H1 (cell line): ENCODE data around the gene CAMSAP3. TPM values are rescaled to one million over a fixed set of nuclear protein-coding genes. Genes with fewer than 3 reads are reported as not detected.
"Not testable (repeated sequence)": the region's sequence is repeated elsewhere in the genome, so short reads cannot be mapped to it uniquely, and the experiment has no call there.

Experiments used
- CTCF ChIA-PET: fragments of 300-600 bp; sonication (Branson Sonifier 250); formaldehyde crosslinking; loops from one replicate; lab custom pipeline; 2021; ENCODE audit not compliant: partially characterized antibody; lab: Charles Lee
- POLR2A ChIA-PET: fragments of 300-600 bp; sonication (Branson Sonifier 250); formaldehyde crosslinking; loops from one replicate; lab custom pipeline; 2021; ENCODE audit warnings: inconsistent platforms; ENCODE audit not compliant: partially characterized antibody; lab: Charles Lee
- DNase-seq, 2 experiments: peaks; one replicate each; pipeline versions ENCODE4 v3.0.0 to v3.0.0-alpha.2; 2010 to 2022; ENCODE audit warnings: low spot score in 2 of 2, low read depth in 1 of 2, mixed read lengths in 1 of 2
- FAIRE-seq: peaks from 2 replicates; lab custom pipeline; 2011; peaks lifted over from hg19 to GRCh38; lab: Jason Lieb, UNC
- H2AFZ ChIP-seq: 2 replicates; pipeline ENCODE4 v1.8.1; 2012; ENCODE audit warnings: low read length, inconsistent platforms
- H2AK5ac ChIP-seq: 2 replicates; pipeline ENCODE4 v1.6.1; 2013; ENCODE audit warnings: low read depth, low read length
- H2BK120ac ChIP-seq: replicated peaks from 2 replicates; pipeline ENCODE3; 2013; ENCODE audit warnings: low read depth, low read length, inconsistent platforms
- H2BK12ac ChIP-seq: 2 replicates; pipeline ENCODE4 v1.6.1; 2013; ENCODE audit warnings: low read depth, low read length
- H2BK15ac ChIP-seq: 2 replicates; pipeline ENCODE4 v1.6.1; 2013; ENCODE audit warnings: low read length
- H2BK20ac ChIP-seq: 2 replicates; pipeline ENCODE4 v1.6.1; 2013; ENCODE audit warnings: low read length
- H2BK5ac ChIP-seq: 2 replicates; pipeline ENCODE4 v1.6.1; 2013; ENCODE audit warnings: low read depth, low read length
- H3K14ac ChIP-seq: 2 replicates; pipeline ENCODE4 v1.6.1; 2013; ENCODE audit warnings: inconsistent platforms; ENCODE audit not compliant: insufficient read length
- H3K18ac ChIP-seq: 2 replicates; pipeline ENCODE4 v1.6.1; 2013; ENCODE audit warnings: low read length; ENCODE audit errors: extremely low read depth
- H3K23ac ChIP-seq: 2 replicates; pipeline ENCODE4 v1.6.1; 2013; ENCODE audit warnings: inconsistent platforms; ENCODE audit not compliant: insufficient read length
- H3K23me2 ChIP-seq: 2 replicates; pipeline ENCODE4 v1.6.1; 2013; ENCODE audit warnings: low read depth, low read length
- H3K27ac ChIP-seq: 2 replicates; pipeline ENCODE4 v1.6.1; 2011; ENCODE audit warnings: low read depth, low read length, inconsistent platforms
- H3K27me3 ChIP-seq, 4 experiments: replicated peaks in 1 of 4; 1 replicate in 1 of 4; 2 replicates in 3 of 4; pipeline versions ENCODE4 v1.6.1 to v1.8.1; 2011 to 2013; ENCODE audit warnings: low read length in 3 of 4, mild to moderate bottlenecking in 3 of 4, inconsistent platforms in 2 of 4, mixed read lengths in 2 of 4, moderate library complexity in 1 of 4; ENCODE audit not compliant: control insufficient read depth in 3 of 4, insufficient read depth in 3 of 4; ENCODE audit errors: extremely low read depth in 1 of 4
- H3K36me3 ChIP-seq, 4 experiments: 2 replicates each; pipeline versions ENCODE4 v1.6.1 to v1.8.1; 2011 to 2013; ENCODE audit warnings: mild to moderate bottlenecking in 4 of 4, low read length in 3 of 4, moderate library complexity in 2 of 4, control low read depth in 1 of 4, inconsistent platforms in 1 of 4; ENCODE audit not compliant: insufficient read depth in 4 of 4, control insufficient read depth in 2 of 4
- H3K4ac ChIP-seq: replicated peaks from 2 replicates; pipeline ENCODE3; 2013; ENCODE audit warnings: low read length, low read depth, mixed read lengths, inconsistent platforms; ENCODE audit not compliant: insufficient read length
- H3K4me1 ChIP-seq, 4 experiments: replicated peaks in 1 of 4; 1 replicate in 1 of 4; 2 replicates in 3 of 4; pipeline versions ENCODE4 v1.6.1 to v1.8.1; 2011 to 2013; ENCODE audit warnings: low read length in 3 of 4, inconsistent platforms in 2 of 4, mixed read lengths in 1 of 4; ENCODE audit not compliant: insufficient read depth in 4 of 4, control insufficient read depth in 3 of 4
- H3K4me2 ChIP-seq, 2 experiments: 2 replicates each; pipeline versions ENCODE4 v1.6.1 to v1.8.1; 2011 to 2013; ENCODE audit warnings: low read depth in 2 of 2, low read length in 2 of 2, control low read depth in 1 of 2, inconsistent platforms in 1 of 2, mild to moderate bottlenecking in 1 of 2; ENCODE audit not compliant: insufficient read depth in 1 of 2
- H3K4me3 ChIP-seq, 4 experiments: fragments of 200-600, 300-600 bp in 1 of 4; sonication (generic), shearing (Covaris generic), sonication (Bioruptor Twin) in 1 of 4; 2 replicates each; pipeline versions ENCODE4 v1.5.1 to v1.8.1; 2011 to 2016; ENCODE audit warnings: low read length in 4 of 4, low read depth in 3 of 4, control low read depth in 2 of 4, inconsistent platforms in 2 of 4, mild to moderate bottlenecking in 2 of 4, mixed read lengths in 1 of 4, moderate library complexity in 1 of 4; ENCODE audit not compliant: insufficient read depth in 2 of 4; ENCODE audit errors: extremely low read depth in 1 of 4
- H3K56ac ChIP-seq: replicated peaks from 2 replicates; pipeline ENCODE3; 2013; ENCODE audit warnings: low read depth, mild to moderate bottlenecking, mixed read lengths, low read length, inconsistent platforms; ENCODE audit not compliant: insufficient read length
- H3K79me1 ChIP-seq: 2 replicates; pipeline ENCODE4 v1.6.1; 2013; ENCODE audit warnings: low read depth, low read length, control low read depth
- H3K79me2 ChIP-seq, 2 experiments: 2 replicates each; pipeline versions ENCODE4 v1.6.1 to v1.8.1; 2012 to 2013; ENCODE audit warnings: low read length in 2 of 2, mild to moderate bottlenecking in 2 of 2, inconsistent platforms in 1 of 2; ENCODE audit not compliant: insufficient read depth in 2 of 2, control insufficient read depth in 1 of 2
- H3K9ac ChIP-seq, 4 experiments: replicated peaks in 1 of 4; 1 replicate in 1 of 4; 2 replicates in 3 of 4; pipeline versions ENCODE4 v1.6.1 to v1.8.1; 2011 to 2013; ENCODE audit warnings: low read depth in 3 of 4, low read length in 3 of 4, control low read depth in 2 of 4, mild to moderate bottlenecking in 2 of 4, moderate library complexity in 2 of 4, inconsistent platforms in 1 of 4; ENCODE audit errors: extremely low read depth in 1 of 4
- H3K9me3 ChIP-seq, 2 experiments: 2 replicates each; pipeline versions ENCODE4 v1.6.1 to v1.8.1; 2012 to 2013; ENCODE audit warnings: mild to moderate bottlenecking in 2 of 2, moderate library complexity in 2 of 2, control low read depth in 1 of 2, inconsistent platforms in 1 of 2, low read depth in 1 of 2, low read length in 1 of 2, mixed read lengths in 1 of 2; ENCODE audit not compliant: insufficient read depth in 2 of 2
- H4K20me1 ChIP-seq, 2 experiments: replicated peaks in 1 of 2; 2 replicates each; pipeline versions ENCODE3 to v1.8.1; 2011 to 2013; ENCODE audit warnings: inconsistent platforms in 2 of 2, low read length in 2 of 2, mild to moderate bottlenecking in 1 of 2; ENCODE audit not compliant: insufficient read depth in 2 of 2, control insufficient read depth in 1 of 2
- H4K5ac ChIP-seq: 2 replicates; pipeline ENCODE4 v1.6.1; 2013; ENCODE audit warnings: low read length, low read depth, mixed read lengths, inconsistent platforms; ENCODE audit not compliant: insufficient read length
- H4K8ac ChIP-seq: 2 replicates; pipeline ENCODE4 v1.8.0; 2013; ENCODE audit warnings: mild to moderate bottlenecking, moderate library complexity, low read length, inconsistent platforms; ENCODE audit not compliant: insufficient read depth; ENCODE audit errors: extremely low read depth
- H4K91ac ChIP-seq: replicated peaks from 2 replicates; pipeline ENCODE3; 2013; ENCODE audit warnings: low read length, mixed read lengths, inconsistent platforms; ENCODE audit not compliant: insufficient read length
- BRCA1 ChIP-seq: IDR thresholded peaks from 2 replicates; pipeline ENCODE4 v1.6.1; 2012; ENCODE audit warnings: low read depth, low read length, improper control_type of control experiment
- SP4 ChIP-seq: IDR thresholded peaks from 2 replicates; pipeline ENCODE4 v1.6.1; 2012; ENCODE audit warnings: low read length, inconsistent platforms
- TCF12 ChIP-seq: IDR thresholded peaks from 2 replicates; pipeline ENCODE4 v1.6.1; 2011; ENCODE audit warnings: low read depth, mild to moderate bottlenecking, low read length
- WGBS, 2 experiments: shearing (Covaris generic) in 1 of 2; methylation state at CpG; one replicate each; pipeline versions ENCODE4 v1.1.6 to v1.1.7; 2013 to 2015; ENCODE audit warnings: low lambda C conversion rate in 2 of 2, mixed read lengths in 2 of 2, inconsistent platforms in 1 of 2, low coverage in 1 of 2, missing lambda C conversion rate in 1 of 2; ENCODE audit not compliant: insufficient replicate concordance in 2 of 2, insufficient coverage in 1 of 2, insufficient read length in 1 of 2; ENCODE audit errors: extremely low coverage in 1 of 2, missing lambda C conversion rate in 1 of 2; 5-methylcytosine and 5-hydroxymethylcytosine counted together
- polyA plus RNA-seq, 7 experiments: library from polyadenylated mRNA; depleted of rRNA in 3 of 7; stranded (reverse) in 5 of 7; unstranded in 2 of 7; fragments of >200 nt in 5 of 7; fragments of 200-250 nt in 2 of 7; gene quantifications; 1 replicate in 5 of 7; 2 replicates in 1 of 7; 4 replicates in 1 of 7; pipeline versions ENCODE4 v1.2.1 to v1.2.3, GENCODE V29; 2011 to 2013; ENCODE audit warnings: missing spikeins in 2 of 7, mixed read lengths in 2 of 7
- total RNA-seq: library from RNA; stranded (reverse); fragmentation: NEBNext Ultra II Directional; extraction: Animal tissue kit (Norgen Biotek cat#: 25700); gene quantifications from 2 replicates; pipeline ENCODE4 v1.2.1, GENCODE V29; 2021

The CAMSAP3 gene
- total and polyA plus RNA-seq, 2 of the 8 experiments (the other 6 are each of a cell fraction or from before 2014, with no cell fraction given): 11.4 to 30.4 TPM

GRCh38 chr19:7643031-7643415 lies 47.4 kb downstream of the CAMSAP3 start (continued):
- TF ChIP-seq BRCA1: no peak
- TF ChIP-seq TCF12: no peak
- TF ChIP-seq SP4: no peak

GRCh38 chr19:7643629-7644549 lies 48.2 kb downstream of the CAMSAP3 start:
- H3K4ac ChIP-seq, H3K18ac ChIP-seq, H4K91ac ChIP-seq, H3K4me3 ChIP-seq, H3K4me2 ChIP-seq, H2BK12ac ChIP-seq, H3K36me3 ChIP-seq, H3K9me3 ChIP-seq, H2BK15ac ChIP-seq, H3K27ac ChIP-seq, H3K9ac ChIP-seq, H2AFZ ChIP-seq, H3K56ac ChIP-seq, H4K8ac ChIP-seq, H3K79me2 ChIP-seq, H3K79me1 ChIP-seq, H4K5ac ChIP-seq, H3K14ac ChIP-seq, H2BK20ac ChIP-seq, H3K23ac ChIP-seq, H2BK5ac ChIP-seq, H2AK5ac ChIP-seq, H3K27me3 ChIP-seq, H2BK120ac ChIP-seq, H3K23me2 ChIP-seq, H3K4me1 ChIP-seq: not testable (repeated sequence)
- POLR2A ChIA-PET: interaction anchor here (0.6 to 2.3 kb wide), 5 partner anchors 24 to 175 kb away, joined by 3 to 11 read pairs (median 3); partner anchors contain the start of gene TRAPPC5
- peaks cover 0 to 16% of the 10 kb centered on the region in 2 experiments for H4K20me1 ChIP-seq
- CTCF ChIA-PET: interaction anchor here (0.8 to 1.8 kb wide), 6 partner anchors 12 to 185 kb away, joined by 3 to 7 read pairs (median 4); no protein-coding TSS in a partner anchor
- DNase-seq (peak in 1 of 2 experiments; percentile 44), FAIRE-seq (peak; percentile 69)
- 70% methylated on average over 5 of the region's 10 CpGs; no CpG with 5 or more reads in 1 of the 2 experiments for WGBS, 2 experiments
